HG03469 (cell line): Measurements from ENCODE around the gene UBA1.
"Not testable (repeated sequence)": the region's sequence is repeated elsewhere in the genome, so short reads cannot be mapped to it uniquely, and the experiment has no call there.

Source experiments
- ATAC-seq: cut with Tn5 transposase; IDR thresholded peaks from one replicate; pipeline ENCODE4 v1.9.1; 2021; ENCODE audit warnings: mild to moderate bottlenecking, moderate library complexity, moderate number of reproducible peaks; ENCODE audit not compliant: unreplicated experiment

The UBA1 gene

GRCh38 chrX:47247999-47248320, 54.3 kb downstream of the UBA1 start:
- no peak for ATAC-seq

DNA sequence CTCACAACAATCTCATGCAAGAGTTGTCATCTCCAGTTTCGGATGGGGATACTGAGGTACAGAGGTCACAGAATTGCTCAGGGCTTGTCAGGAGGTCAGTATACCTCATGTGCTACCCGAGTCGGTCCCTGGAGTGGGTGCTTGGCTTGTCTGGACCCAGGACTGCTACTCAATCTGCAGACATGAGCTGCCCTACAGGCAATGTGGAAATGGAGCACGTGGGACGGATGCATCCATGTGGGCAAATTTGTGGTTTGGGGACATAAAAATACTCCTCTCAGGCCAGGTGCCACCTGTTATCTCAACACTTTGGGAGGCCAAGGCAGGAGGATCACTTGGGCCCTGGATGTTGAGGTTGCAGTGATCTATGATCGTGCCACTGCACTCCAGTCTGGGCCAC, 54.9 kb downstream of the UBA1 start:
- ATAC-seq, result no peak

DNA sequence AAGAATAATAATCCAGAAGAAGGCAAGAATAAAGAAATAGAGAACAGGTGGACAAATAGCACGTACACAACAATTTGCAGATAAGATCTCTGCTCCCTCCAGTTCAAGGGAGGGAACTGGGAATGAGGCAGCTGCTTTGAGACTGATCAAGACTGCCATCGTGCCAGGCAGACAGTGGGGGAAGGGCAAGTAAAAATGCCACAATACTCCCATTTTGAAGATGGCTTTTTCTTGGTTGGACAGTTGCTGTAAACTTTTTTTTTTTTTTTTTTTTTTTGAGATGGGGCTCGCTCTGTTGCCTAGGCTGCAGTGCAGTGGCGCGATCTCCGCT, 56.4 kb downstream of the UBA1 start:
- no peak for ATAC-seq

GRCh38 chrX:47257620-47258019, 64.0 kb downstream of the UBA1 start:
- ATAC-seq, result not testable (repeated sequence)
